ENCODE results near the gene ALX1. TPM values are rescaled to one million over a fixed set of nuclear protein-coding genes. Genes with fewer than 3 reads are reported as not detected.

Gene ALX1
- total RNA-seq, 4 donors from 2014 or later, result not detected

GRCh38 chr12:85260447-85260846 is 19.6 kb upstream of the ALX1 start:
- TF ChIP-seq POLR2A (IDR thresholded peaks at IDR 0.05) (no peak), CTCF (IDR thresholded peaks at IDR 0.05) (no peak)
- no peaks in the 10 kb centered on the region for H3K9me3 ChIP-seq
- H3K27me3 ChIP-seq, result no peaks in the 10 kb centered on the region
- no peak overlapping the region for H3K4me3 ChIP-seq
- H3K4me1 ChIP-seq, result no peaks in the 10 kb centered on the region
- no peak overlapping the region for H3K27ac ChIP-seq
- H3K36me3 ChIP-seq, result no peaks in the 10 kb centered on the region
- DNase-seq, result no peak

GRCh38 chr12:85260896-85261295 is 19.1 kb upstream of the ALX1 start:
- H3K4me1 ChIP-seq, result no peaks in the 10 kb centered on the region
- H3K27me3 ChIP-seq, result no peaks in the 10 kb centered on the region
- no peak overlapping the region for H3K4me3 ChIP-seq
- no peaks in the 10 kb centered on the region for H3K36me3 ChIP-seq
- TF ChIP-seq CTCF (IDR thresholded peaks at IDR 0.05) (no peak), POLR2A (IDR thresholded peaks at IDR 0.05) (no peak)
- no peaks in the 10 kb centered on the region for H3K9me3 ChIP-seq
- DNase-seq, result no peak
- no peak overlapping the region for H3K27ac ChIP-seq

- DNase-seq, result no peak
- Histone ChIP-seq H3K27ac (no peak overlapping the region), H3K36me3 (no peaks in the 10 kb centered on the region), H3K4me1 (no peaks in the 10 kb centered on the region), H3K27me3 (no peaks in the 10 kb centered on the region), H3K9me3 (no peaks in the 10 kb centered on the region), H3K4me3 (no peak overlapping the region)
- no peak for TF ChIP-seq CTCF (IDR thresholded peaks at IDR 0.05)
- TF ChIP-seq POLR2A (IDR thresholded peaks at IDR 0.05), result no peak
Measured at GRCh38 chr12:85266356-85266755, 13.7 kb upstream of the ALX1 start.

- TF ChIP-seq POLR2A (IDR thresholded peaks at IDR 0.05) (no peak), CTCF (IDR thresholded peaks at IDR 0.05) (no peak)
- DNase-seq, result no peak
- Histone ChIP-seq H3K4me3 (no peak overlapping the region), H3K27ac (no peak overlapping the region), H3K4me1 (no peaks in the 10 kb centered on the region), H3K36me3 (no peaks in the 10 kb centered on the region), H3K9me3 (no peaks in the 10 kb centered on the region), H3K27me3 (no peaks in the 10 kb centered on the region)
Measured at GRCh38 chr12:85273381-85274314, 6.4 kb upstream of the ALX1 start.

GRCh38 chr12:85274315-85274651 is 5.7 kb upstream of the ALX1 start:
- H3K9me3 ChIP-seq, result no peaks in the 10 kb centered on the region
- H3K36me3 ChIP-seq, result no peaks in the 10 kb centered on the region
- peaks cover 0 to 2% of the 10 kb centered on the region in 2 donors for H3K27me3 ChIP-seq
- no peaks in the 10 kb centered on the region for H3K4me1 ChIP-seq
- TF ChIP-seq POLR2A (IDR thresholded peaks at IDR 0.05) (no peak), CTCF (IDR thresholded peaks at IDR 0.05) (no peak)
- H3K4me3 ChIP-seq, result no peak overlapping the region
- H3K27ac ChIP-seq, result no peak overlapping the region
- no peak for DNase-seq
